NB4 (cell line): ENCODE measurements around the gene ANKRD9.
"Not testable (repeated sequence)": the region's sequence is repeated elsewhere in the genome, so short reads cannot be mapped to it uniquely, and the experiment has no call there.

Experiments
- MYC ChIP-seq: IDR thresholded peaks from 2 replicates; pipeline ENCODE4 v1.6.1; 2011; ENCODE audit warnings: low read depth, low read length
- POLR2A ChIP-seq: IDR thresholded peaks from 2 replicates; pipeline ENCODE4 v1.6.1; 2011; ENCODE audit warnings: mild to moderate bottlenecking; ENCODE audit not compliant: insufficient read length; ENCODE audit errors: extremely low read depth
- TF ChIP-seq, protein P1 (sequence below): IDR thresholded peaks from one replicate; pipeline ENCODE4 v1.5.1; 2012; ENCODE audit warnings: low read depth, low read length
- TF ChIP-seq, protein P2 (sequence below): IDR thresholded peaks from 2 replicates; pipeline ENCODE4 v1.6.1; 2011; ENCODE audit warnings: low read depth, low read length

- TF ChIP-seq, protein P1, sequence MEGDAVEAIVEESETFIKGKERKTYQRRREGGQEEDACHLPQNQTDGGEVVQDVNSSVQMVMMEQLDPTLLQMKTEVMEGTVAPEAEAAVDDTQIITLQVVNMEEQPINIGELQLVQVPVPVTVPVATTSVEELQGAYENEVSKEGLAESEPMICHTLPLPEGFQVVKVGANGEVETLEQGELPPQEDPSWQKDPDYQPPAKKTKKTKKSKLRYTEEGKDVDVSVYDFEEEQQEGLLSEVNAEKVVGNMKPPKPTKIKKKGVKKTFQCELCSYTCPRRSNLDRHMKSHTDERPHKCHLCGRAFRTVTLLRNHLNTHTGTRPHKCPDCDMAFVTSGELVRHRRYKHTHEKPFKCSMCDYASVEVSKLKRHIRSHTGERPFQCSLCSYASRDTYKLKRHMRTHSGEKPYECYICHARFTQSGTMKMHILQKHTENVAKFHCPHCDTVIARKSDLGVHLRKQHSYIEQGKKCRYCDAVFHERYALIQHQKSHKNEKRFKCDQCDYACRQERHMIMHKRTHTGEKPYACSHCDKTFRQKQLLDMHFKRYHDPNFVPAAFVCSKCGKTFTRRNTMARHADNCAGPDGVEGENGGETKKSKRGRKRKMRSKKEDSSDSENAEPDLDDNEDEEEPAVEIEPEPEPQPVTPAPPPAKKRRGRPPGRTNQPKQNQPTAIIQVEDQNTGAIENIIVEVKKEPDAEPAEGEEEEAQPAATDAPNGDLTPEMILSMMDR = not testable (repeated sequence)
- TF ChIP-seq POLR2A, MYC: not testable (repeated sequence)
- TF ChIP-seq, protein P2, sequence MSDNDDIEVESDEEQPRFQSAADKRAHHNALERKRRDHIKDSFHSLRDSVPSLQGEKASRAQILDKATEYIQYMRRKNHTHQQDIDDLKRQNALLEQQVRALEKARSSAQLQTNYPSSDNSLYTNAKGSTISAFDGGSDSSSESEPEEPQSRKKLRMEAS = not testable (repeated sequence)
Observed at GRCh38 chr14:102519709-102520108, 10.1 kb upstream of the ANKRD9 start.
